GM12878 (cell line): ENCODE data around the gene MMD. TPM values are rescaled to one million over a fixed set of nuclear protein-coding genes. Genes with fewer than 3 reads are reported as not detected.

Experiments
- BCL11A ChIP-seq: IDR thresholded peaks from 2 replicates; pipeline ENCODE4 v1.6.1; 2011; ENCODE audit warnings: low read depth, low read length
- BCLAF1 ChIP-seq: fragments of 450-650 bp; IDR thresholded peaks from 2 replicates; pipeline ENCODE4 v1.6.1; 2017; ENCODE audit warnings: antibody characterized with exemption, mild to moderate bottlenecking, moderate library complexity
- EZH2 ChIP-seq: IDR thresholded peaks from 2 replicates; pipeline ENCODE4 v1.6.1; 2012; ENCODE audit warnings: low read depth, mild to moderate bottlenecking, control low read depth, inconsistent platforms, low read length, borderline replicate concordance; ENCODE audit not compliant: control insufficient read depth
- FOXM1 ChIP-seq: IDR thresholded peaks from 2 replicates; pipeline ENCODE4 v1.6.1; 2012; ENCODE audit warnings: low read depth, mild to moderate bottlenecking, inconsistent platforms, low read length, moderate library complexity
- IKZF1 ChIP-seq: fragments of 450-650 bp; conservative IDR thresholded peaks from 2 replicates; pipeline ENCODE4 v1.6.1; 2017; ENCODE audit warnings: antibody characterized with exemption, mild to moderate bottlenecking
- JUNB ChIP-seq: IDR thresholded peaks from 2 replicates; pipeline ENCODE4 v1.6.1; 2016; ENCODE audit warnings: antibody characterized with exemption, mild to moderate bottlenecking
- KDM1A ChIP-seq: fragments of 200-600 bp; sonication (generic); IDR thresholded peaks from 2 replicates; pipeline ENCODE4 v1.6.1; 2016; ENCODE audit warnings: borderline replicate concordance
- LARP7 ChIP-seq: fragments of 450-650 bp; IDR thresholded peaks from 2 replicates; pipeline ENCODE4 v1.6.1; 2017; ENCODE audit warnings: mild to moderate bottlenecking
- MYB ChIP-seq: fragments of 150-350 bp; IDR thresholded peaks from 2 replicates; pipeline ENCODE4 v1.6.1; 2014; ENCODE audit warnings: mild to moderate bottlenecking, low read depth, low read length, borderline replicate concordance
- MYC ChIP-seq: IDR thresholded peaks from 2 replicates; pipeline ENCODE4 v1.6.1; 2011; ENCODE audit warnings: mild to moderate bottlenecking, low read length, moderate library complexity, inconsistent platforms; ENCODE audit not compliant: insufficient read depth, insufficient replicate concordance, insufficient read length, severe bottlenecking
- NR2C1 ChIP-seq: fragments of 450-650 bp; IDR thresholded peaks from 2 replicates; pipeline ENCODE4 v1.6.1; 2017; ENCODE audit warnings: antibody characterized with exemption, mild to moderate bottlenecking, moderate library complexity
- POLR2A ChIP-seq: IDR thresholded peaks from 2 replicates; pipeline ENCODE4 v1.6.1; 2011; ENCODE audit warnings: low read depth, mild to moderate bottlenecking, low read length
- POLR2AphosphoS2 ChIP-seq: IDR thresholded peaks from 2 replicates; pipeline ENCODE4 v1.6.1; 2011; ENCODE audit warnings: low read depth, mild to moderate bottlenecking, low read length, improper control_type of control experiment, moderate library complexity
- POLR2AphosphoS5 ChIP-seq: IDR thresholded peaks from 2 replicates; pipeline ENCODE4 v1.6.1; 2011; ENCODE audit warnings: mild to moderate bottlenecking, low read length, inconsistent platforms
- RCOR1 ChIP-seq: conservative IDR thresholded peaks from 2 replicates; pipeline ENCODE4 v1.6.1; 2012; ENCODE audit warnings: low read depth, low read length, improper control_type of control experiment
- RELA ChIP-seq: fragments of 450-650 bp; IDR thresholded peaks from 2 replicates; pipeline ENCODE4 v1.8.0; 2014; ENCODE audit warnings: borderline replicate concordance; ENCODE audit not compliant: partially characterized antibody
- TARDBP ChIP-seq: IDR thresholded peaks from 2 replicates; pipeline ENCODE4 v1.6.1; 2016; ENCODE audit warnings: borderline replicate concordance
- WRNIP1 ChIP-seq: IDR thresholded peaks from 2 replicates; pipeline ENCODE4 v1.6.1; 2011; ENCODE audit warnings: low read depth, low read length, improper control_type of control experiment, borderline replicate concordance
- ZNF274 ChIP-seq: IDR thresholded peaks from one replicate; pipeline ENCODE4 v1.8.0; 2011; ENCODE audit not compliant: insufficient read length, insufficient read depth
- ZSCAN29 ChIP-seq: fragments of 450-650 bp; IDR thresholded peaks from 2 replicates; pipeline ENCODE4 v1.6.1; 2017; ENCODE audit warnings: mild to moderate bottlenecking, moderate library complexity
- polyA plus RNA-seq, 11 experiments: library from polyadenylated mRNA; depleted of rRNA in 4 of 11; unstranded in 6 of 11; stranded (reverse) in 5 of 11; fragments of >200 nt; fragmentation: Nextera tagmentation in 4 of 11; fragmentation: Illumina TruSeq in 1 of 11; extraction: Ambion mirVana in 4 of 11; extraction: Trizol in 1 of 11; gene quantifications; 1 replicate in 1 of 11; 2 replicates in 10 of 11; pipeline versions ENCODE4 v1.2.1 to v1.2.3, GENCODE V29; 2011 to 2016; ENCODE audit warnings: inconsistent platforms in 2 of 11, missing spikeins in 2 of 11, low read depth in 1 of 11
- total RNA-seq, 4 experiments: library from RNA; depleted of rRNA in 3 of 4; stranded (reverse); fragments of >200 nt in 3 of 4; fragmentation: Illumina TruSeq in 1 of 4; extraction: Trizol in 1 of 4; gene quantifications; 2 replicates each; pipeline versions ENCODE4 v1.2.1 to v1.2.3, GENCODE V29; 2013 to 2021
- TF ChIP-seq, protein P1 (sequence below): fragments of 150-350 bp; IDR thresholded peaks from 2 replicates; pipeline ENCODE4 v1.6.1; 2014; ENCODE audit warnings: mild to moderate bottlenecking, low read depth, low read length
- TF ChIP-seq, protein P2 (sequence below): IDR thresholded peaks from 2 replicates; pipeline ENCODE4 v1.6.1; 2011; ENCODE audit warnings: borderline replicate concordance, low read depth, mild to moderate bottlenecking, moderate library complexity, mixed read lengths, low read length; ENCODE audit not compliant: insufficient read depth; ENCODE audit errors: extremely low read length
- TF ChIP-seq, protein P3 (sequence below): fragments of 450-650 bp; IDR thresholded peaks from 2 replicates; pipeline ENCODE4 v1.6.1; 2018; ENCODE audit warnings: mild to moderate bottlenecking, low read depth, moderate library complexity; ENCODE audit not compliant: partially characterized antibody

MMD gene
- total and polyA plus RNA-seq, 10 of the 15 experiments (the other 5 are each of a cell fraction or from before 2014, with no cell fraction given): 8.0 to 46.7 (median 22.3) TPM

DNA sequence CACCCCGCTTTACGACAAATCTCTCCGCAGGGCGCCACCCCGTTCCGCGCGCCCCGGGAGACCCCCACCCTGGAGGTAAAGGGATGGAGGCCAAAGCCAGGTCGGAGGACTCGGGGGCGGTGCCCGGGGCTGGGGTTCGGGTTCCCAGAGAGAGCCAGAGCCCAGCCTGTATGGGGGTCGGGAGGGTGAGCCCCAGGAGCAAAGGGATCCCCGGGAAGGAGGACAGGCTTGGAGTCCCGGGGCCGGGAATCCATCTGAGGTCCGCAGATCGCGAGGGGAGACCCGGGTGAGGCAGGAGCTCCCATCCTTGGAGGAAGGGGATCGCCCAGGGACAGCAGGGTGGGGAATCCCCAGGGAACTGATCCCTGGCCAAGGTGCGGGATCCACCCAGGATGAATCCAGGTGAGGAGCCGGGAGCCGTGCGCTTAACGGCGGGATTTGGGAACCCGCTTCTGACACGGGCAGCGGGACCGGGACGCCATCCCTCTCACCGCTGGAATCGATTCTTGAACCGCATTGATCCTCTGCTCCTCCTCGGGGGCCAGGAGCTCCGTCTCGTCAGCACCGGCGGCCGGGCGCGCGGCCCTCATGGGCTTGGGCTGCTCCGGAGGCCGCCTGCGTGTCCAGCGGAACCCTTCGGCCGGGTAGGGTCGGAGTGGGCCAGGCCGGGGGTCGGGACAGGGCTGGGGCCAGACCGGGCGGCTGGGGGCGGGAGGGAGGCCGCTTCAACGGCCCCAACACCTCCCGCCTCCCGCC is at the start of gene MMD (continued):
- no peak for TF ChIP-seq MYC
- TF ChIP-seq POLR2AphosphoS2: no peak
- TF ChIP-seq ZNF274: no peak
- no peak for TF ChIP-seq KDM1A
- TF ChIP-seq, protein P1, sequence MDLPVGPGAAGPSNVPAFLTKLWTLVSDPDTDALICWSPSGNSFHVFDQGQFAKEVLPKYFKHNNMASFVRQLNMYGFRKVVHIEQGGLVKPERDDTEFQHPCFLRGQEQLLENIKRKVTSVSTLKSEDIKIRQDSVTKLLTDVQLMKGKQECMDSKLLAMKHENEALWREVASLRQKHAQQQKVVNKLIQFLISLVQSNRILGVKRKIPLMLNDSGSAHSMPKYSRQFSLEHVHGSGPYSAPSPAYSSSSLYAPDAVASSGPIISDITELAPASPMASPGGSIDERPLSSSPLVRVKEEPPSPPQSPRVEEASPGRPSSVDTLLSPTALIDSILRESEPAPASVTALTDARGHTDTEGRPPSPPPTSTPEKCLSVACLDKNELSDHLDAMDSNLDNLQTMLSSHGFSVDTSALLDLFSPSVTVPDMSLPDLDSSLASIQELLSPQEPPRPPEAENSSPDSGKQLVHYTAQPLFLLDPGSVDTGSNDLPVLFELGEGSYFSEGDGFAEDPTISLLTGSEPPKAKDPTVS: no peak
- no peak for TF ChIP-seq JUNB
- TF ChIP-seq RCOR1: no peak
- TF ChIP-seq ZSCAN29: no peak; the same call in 1 of the 2 replicates
- TF ChIP-seq BCLAF1: no peak
- TF ChIP-seq WRNIP1: no peak
- TF ChIP-seq POLR2AphosphoS5: peak; percentile 24; the same call in 1 of the 2 replicates
- no peak for TF ChIP-seq BCL11A
- no peak for TF ChIP-seq FOXM1
- TF ChIP-seq TARDBP: no peak
- TF ChIP-seq, protein P2, sequence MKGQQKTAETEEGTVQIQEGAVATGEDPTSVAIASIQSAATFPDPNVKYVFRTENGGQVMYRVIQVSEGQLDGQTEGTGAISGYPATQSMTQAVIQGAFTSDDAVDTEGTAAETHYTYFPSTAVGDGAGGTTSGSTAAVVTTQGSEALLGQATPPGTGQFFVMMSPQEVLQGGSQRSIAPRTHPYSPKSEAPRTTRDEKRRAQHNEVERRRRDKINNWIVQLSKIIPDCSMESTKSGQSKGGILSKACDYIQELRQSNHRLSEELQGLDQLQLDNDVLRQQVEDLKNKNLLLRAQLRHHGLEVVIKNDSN: no peak
- peak; percentile 94 for TF ChIP-seq IKZF1
- TF ChIP-seq POLR2A: peak; percentile 67; the same call in 1 of the 2 replicates
- no peak for TF ChIP-seq EZH2
- TF ChIP-seq, protein P3, sequence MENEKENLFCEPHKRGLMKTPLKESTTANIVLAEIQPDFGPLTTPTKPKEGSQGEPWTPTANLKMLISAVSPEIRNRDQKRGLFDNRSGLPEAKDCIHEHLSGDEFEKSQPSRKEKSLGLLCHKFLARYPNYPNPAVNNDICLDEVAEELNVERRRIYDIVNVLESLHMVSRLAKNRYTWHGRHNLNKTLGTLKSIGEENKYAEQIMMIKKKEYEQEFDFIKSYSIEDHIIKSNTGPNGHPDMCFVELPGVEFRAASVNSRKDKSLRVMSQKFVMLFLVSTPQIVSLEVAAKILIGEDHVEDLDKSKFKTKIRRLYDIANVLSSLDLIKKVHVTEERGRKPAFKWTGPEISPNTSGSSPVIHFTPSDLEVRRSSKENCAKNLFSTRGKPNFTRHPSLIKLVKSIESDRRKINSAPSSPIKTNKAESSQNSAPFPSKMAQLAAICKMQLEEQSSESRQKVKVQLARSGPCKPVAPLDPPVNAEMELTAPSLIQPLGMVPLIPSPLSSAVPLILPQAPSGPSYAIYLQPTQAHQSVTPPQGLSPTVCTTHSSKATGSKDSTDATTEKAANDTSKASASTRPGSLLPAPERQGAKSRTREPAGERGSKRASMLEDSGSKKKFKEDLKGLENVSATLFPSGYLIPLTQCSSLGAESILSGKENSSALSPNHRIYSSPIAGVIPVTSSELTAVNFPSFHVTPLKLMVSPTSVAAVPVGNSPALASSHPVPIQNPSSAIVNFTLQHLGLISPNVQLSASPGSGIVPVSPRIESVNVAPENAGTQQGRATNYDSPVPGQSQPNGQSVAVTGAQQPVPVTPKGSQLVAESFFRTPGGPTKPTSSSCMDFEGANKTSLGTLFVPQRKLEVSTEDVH: no peak
- TF ChIP-seq RELA: peak; percentile 49
- TF ChIP-seq NR2C1: no peak
- TF ChIP-seq LARP7: peak; percentile 64; the same call in 1 of the 2 replicates
- TF ChIP-seq MYB: no peak
